CMK (cell line): ENCODE measurements around the gene CALCOCO1.
"Not testable (repeated sequence)": the region's sequence is repeated elsewhere in the genome, so short reads cannot be mapped to it uniquely, and the experiment has no call there.

Source experiments
- DNase-seq: peaks from one replicate; pipeline ENCODE4 v3.0.0-alpha.2; 2010; ENCODE audit warnings: low read depth

CALCOCO1 gene

GRCh38 chr12:53733051-53733806 is 6.0 kb upstream of the CALCOCO1 start:
- DNase-seq = no peak

- no peak for DNase-seq
Measured at GRCh38 chr12:53729644-53730043, 2.4 kb upstream of the CALCOCO1 start.

GRCh38 chr12:53728206-53728605 is 954 bp upstream of the CALCOCO1 start:
- no peak for DNase-seq

DNA sequence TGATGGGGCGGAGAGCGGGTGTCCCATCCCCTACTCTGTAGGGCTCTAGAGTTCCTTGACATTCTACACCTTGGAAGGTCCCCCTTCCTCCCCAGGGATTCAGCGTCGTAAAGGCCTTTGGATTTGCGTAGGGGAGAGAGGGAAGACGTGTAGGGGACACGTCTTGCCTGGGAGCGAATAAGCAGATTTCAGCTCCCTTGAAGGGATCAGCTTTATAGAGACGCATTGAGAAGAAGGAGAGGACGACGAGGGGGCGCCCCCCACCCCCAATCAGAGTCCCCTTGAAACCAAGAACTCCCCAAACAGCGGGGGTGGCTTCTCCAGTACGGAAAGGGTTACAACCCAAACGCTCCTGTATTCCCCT is 324 bp downstream of the CALCOCO1 start:
- no peak for DNase-seq

- no peak for DNase-seq
Measured at GRCh38 chr12:53726341-53726740, 911 bp downstream of the CALCOCO1 start.

DNA sequence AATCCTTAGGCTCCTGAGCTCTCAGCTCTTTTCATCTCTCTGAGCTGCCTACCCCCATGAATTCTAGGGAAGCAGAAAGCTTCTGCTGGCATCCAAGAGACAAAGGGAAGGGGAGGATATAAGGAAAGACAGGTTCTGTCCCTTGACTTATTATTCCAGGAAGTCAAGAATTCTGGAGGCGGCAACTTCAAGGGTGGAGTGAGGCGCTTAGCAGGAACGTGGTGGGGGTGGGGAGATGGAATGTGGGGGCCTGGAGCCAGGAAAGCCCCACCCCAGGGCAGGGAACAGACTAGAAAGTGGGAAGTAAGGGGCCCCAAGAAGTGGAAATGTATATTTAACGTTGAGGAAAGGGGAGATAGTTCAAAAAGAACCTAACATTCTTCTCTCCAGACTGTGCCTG is 1.4 kb downstream of the CALCOCO1 start:
- no peak for DNase-seq

DNA sequence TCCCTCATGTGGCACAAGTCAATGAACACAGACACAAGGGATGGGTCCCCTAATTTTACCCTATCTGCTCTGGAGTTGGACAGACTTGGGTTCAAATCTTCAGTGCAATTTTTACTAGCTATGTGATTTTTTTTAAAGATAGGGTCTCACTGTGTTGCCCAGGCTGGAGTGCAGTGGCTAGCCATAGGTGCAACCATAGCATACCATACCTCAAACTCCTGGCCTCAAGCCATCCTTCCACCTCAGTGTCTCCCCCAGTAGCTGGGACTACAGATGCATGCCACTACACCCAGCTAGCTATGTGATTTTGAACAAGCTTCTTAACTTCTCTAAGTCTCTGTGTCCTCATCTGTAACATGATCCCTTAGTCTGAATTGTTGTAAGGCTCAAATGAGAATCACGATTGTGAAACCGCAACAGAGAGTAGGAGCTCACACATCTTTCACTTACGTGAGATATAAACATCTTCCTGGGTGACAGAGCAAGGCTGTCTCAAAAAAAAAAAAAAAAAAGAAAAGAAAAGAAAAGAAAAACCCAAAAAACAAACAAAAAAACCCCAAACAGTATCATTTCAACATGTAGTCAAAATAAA is 4.7 kb downstream of the CALCOCO1 start:
- DNase-seq = no peak

- no peak for DNase-seq
Measured at GRCh38 chr12:53720946-53721345, 6.3 kb downstream of the CALCOCO1 start.

- no peak for DNase-seq
Measured at GRCh38 chr12:53719649-53720048, 7.6 kb downstream of the CALCOCO1 start.

DNA sequence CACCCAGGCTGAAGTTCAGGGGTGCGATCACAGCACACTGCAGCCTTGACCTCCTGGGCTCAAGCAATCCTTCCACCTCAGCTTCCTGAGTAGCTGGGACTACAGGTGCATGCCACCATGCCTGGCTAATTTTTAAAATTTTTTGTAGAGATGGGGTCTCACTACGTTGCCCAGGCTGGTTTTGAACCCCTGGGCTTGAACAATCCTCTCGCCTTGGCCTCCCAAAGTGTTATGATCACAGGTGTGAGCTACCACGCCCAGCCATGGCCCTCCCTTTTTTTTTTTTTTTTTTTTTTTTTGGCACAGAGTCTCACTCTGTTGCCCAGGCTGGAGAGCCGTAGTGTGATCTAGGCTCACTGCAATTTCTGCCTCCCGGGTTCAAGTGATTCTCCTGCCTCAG is 8.7 kb downstream of the CALCOCO1 start:
- not testable (repeated sequence) for DNase-seq

DNA sequence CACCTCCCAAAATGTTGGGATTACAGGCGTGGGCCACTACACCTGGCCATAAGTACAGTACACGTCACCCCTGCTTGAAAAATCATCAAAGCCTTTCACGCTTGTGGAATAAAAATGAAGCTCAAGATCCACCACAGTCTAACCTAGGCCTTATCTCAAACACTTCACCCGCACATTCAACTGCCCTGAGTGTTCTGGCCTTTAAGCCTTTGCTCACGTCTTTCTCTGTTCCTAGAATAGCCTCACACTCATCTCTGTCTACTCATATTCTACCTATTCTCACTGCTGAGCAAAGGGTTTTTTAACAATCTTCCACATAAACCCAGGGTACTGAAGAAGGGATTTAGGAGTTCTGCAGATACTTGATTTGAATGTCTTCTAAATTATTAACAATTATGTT is 9.9 kb downstream of the CALCOCO1 start:
- no peak for DNase-seq

DNA sequence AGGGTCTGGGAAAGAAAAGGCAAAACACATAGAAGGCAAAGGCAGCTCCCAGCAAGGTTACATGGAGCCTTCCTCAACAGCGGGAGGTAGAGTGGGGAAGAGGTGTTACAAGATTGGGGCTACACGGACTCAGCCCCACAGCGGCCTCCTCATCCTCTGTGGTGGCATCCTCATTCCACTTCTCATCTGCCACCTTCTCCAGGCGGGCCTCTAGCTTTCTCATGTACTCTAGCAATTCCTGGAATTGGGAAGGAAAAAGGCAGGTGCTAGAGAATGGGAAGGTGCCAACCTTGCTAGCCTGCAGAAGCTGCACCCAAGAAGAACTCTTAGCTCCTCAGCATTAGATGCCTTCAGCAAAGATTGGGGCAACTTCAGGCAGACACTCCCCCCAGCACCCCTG is 13.2 kb downstream of the CALCOCO1 start:
- DNase-seq = no peak

- DNase-seq = no peak
Measured at GRCh38 chr12:53713516-53713915, 13.7 kb downstream of the CALCOCO1 start.

- DNase-seq = no peak
Measured at GRCh38 chr12:53712059-53712643, 15.1 kb downstream of the CALCOCO1 start.

GRCh38 chr12:53710091-53710490 is 17.2 kb downstream of the CALCOCO1 start:
- no peak for DNase-seq

GRCh38 chr12:53709671-53710070 is 17.6 kb downstream of the CALCOCO1 start:
- no peak for DNase-seq

DNA sequence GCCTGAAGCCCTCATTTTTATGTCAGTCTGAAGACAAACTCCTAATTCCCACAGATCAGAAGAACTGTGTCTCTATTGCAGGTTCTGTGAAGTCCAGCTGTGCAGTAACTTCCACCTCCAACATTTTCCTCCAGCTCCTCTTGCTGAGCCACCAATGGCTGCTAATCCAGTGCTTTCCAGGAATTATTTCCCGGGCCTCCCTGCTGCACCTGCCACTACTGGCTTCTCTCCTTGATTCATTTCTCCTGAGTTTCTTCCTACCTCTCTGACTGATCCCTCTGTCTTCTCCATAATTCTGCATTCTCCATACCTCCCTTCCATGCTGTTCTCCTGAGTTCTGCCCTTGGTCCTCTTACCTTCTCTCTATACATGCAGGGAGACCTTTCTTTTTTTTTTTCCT is 21.2 kb downstream of the CALCOCO1 start:
- DNase-seq = no peak

DNA sequence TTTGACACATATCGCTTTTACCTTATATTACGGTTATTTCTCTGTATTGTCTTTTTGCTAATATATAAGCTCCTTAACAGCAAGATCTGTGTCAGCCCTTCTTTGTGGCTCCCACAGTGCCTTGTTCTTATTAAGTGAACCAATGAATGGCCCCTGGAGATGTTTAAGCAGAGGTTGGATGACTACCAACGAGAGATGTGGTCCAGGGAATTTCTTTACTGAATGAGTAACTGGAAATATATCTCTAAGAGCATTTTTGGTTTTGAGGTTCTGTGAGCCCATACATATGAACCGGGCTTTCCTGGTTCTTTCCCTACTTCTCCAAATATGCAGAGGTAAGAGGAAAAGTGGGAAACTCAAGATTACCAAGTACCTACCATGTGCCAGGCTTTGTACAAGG is 23.5 kb downstream of the CALCOCO1 start:
- no peak for DNase-seq

DNA sequence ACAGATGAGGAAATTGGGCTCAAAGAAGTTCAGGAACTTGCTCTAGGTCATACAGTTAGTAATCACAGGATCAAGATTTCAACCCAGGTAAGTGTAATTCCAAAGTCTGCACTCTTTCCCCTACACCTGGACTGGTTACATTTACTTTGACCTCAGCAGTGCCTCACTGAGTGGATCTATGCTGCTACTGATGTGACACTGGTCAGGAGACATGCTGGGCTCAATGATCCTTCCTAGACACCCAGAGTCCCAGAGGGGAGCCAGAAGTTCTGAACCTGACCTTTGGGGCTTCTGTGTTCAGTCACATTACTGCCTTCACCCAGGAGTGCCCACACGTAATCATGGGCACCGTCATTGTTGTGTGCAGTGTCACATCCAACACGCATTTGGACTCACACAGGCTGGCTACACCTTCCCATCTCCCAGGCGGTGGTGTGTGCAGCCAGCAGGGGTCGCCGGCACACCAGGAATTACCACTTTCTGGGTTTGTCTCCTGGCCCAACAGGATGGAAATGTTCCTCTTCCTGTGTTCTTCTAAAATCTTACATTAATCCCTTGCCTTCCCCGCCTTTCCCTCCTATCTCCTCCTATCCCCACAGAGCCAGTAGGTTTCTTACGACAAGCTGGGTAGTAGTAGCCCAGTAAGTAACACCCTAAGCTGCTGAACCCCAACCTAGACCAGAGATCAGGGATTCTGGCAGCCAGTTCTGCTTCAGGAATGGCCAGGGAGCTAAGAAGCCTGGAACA is 25.6 kb downstream of the CALCOCO1 start:
- no peak for DNase-seq

DNA sequence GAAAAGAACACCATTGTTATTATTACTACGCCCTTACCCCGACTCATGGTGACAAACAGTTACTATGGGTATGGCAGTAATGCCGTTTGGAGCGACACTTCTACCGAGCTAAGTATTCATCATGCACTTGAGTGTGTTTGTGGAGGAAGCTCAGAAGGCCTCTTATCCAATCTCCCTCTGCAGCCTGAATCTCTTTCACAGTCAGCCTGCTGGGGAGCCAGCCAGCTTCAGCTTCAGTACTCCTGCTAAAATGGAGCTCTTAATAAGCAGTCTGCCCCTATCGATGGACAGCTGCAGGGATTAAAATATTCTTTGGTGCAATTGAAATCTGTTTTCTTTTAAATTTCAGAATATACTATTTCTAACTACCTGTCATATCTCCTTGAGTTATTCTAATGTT is 26.7 kb downstream of the CALCOCO1 start:
- DNase-seq = no peak

GRCh38 chr12:53699678-53700025 is 27.6 kb downstream of the CALCOCO1 start:
- DNase-seq = no peak

DNA sequence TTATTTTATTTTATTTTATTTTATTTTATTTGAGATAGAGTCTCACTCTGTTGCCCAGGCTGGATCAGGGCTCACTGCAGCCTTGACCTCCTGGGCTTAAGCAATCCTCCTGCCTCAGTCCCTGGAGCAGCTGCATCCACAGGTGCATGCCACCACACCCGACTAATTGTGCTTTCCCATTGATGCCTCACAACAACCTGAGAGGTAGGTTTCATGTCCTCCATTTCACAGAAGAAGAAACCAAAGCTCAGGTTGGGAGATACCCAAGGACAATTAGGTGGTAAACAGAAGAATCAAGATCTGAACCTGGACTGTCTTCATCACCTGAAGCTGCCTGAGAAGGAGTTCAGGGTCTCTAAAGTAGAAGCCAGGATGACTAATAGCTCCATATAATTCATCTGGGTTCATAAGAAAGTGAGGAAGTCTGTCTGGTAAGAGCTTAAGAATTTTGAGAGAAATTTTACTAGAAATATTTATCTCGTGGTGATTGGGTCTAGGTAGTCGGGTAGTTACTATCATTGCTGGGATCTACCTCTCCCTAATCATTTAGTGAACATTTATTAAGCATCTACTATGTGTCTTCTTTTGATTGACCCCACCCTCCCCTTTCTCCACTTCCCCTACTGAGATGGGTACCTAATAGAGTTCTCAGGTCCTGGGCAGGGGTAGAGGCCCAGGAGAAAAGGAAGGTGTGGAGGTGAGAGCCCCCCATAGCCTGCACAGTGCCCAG is 28.1 kb downstream of the CALCOCO1 start:
- no peak for DNase-seq
